GM12878 (cell line): ENCODE results near the gene ZBTB8OS. TPM values are rescaled to one million over a fixed set of nuclear protein-coding genes. Genes with fewer than 3 reads are reported as not detected.

Source experiments
- ATAC-seq: fragments of 200-7000 bp; cut with Tn5 transposase; 3 replicates; pipeline ENCODE4 v1.9.1; 2020; ENCODE audit warnings: mild to moderate bottlenecking, moderate library complexity
- BruUV-seq: library from RNA; stranded (reverse); fragments of 400-500 nt; replicated peaks from 2 replicates; lab custom pipeline; 2021; lab: Mats Ljungman, UMichigan
- CTCF ChIA-PET: fragments of 300-600 bp; sonication (Branson Sonifier 250); formaldehyde crosslinking; extraction: SDS; loops from one replicate; lab custom pipeline; 2021; ENCODE audit warnings: inconsistent platforms; lab: Yijun Ruan, JAX
- POLR2A ChIA-PET: fragments of 350-600 bp; formaldehyde crosslinking; extraction: SDS; loops from one replicate; lab custom pipeline; 2021; ENCODE audit warnings: inconsistent platforms; lab: Charles Lee
- RAD21 ChIA-PET: fragments of 300-600 bp; sonication (Branson Sonifier 250); formaldehyde crosslinking; loops from one replicate; lab custom pipeline; 2023; ENCODE audit warnings: antibody characterized with exemption; ENCODE audit not compliant: unreplicated experiment; lab: Charles Lee
- SMC1A ChIA-PET: fragments of 300-600 bp; sonication (Branson Sonifier 250); formaldehyde crosslinking; loops from one replicate; lab custom pipeline; 2023; ENCODE audit not compliant: unreplicated experiment, uncharacterized antibody; lab: Charles Lee
- DNase-seq: peaks from one replicate; pipeline ENCODE4 v3.0.0-alpha.2; 2011; ENCODE audit warnings: low read depth, low spot score
- FAIRE-seq: peaks from 3 replicates; lab custom pipeline; 2011; peaks lifted over from hg19 to GRCh38; lab: Jason Lieb, UNC
- H2AFZ ChIP-seq: 2 replicates; pipeline ENCODE4 v1.6.0; 2011; ENCODE audit warnings: low read depth, low read length, control low read depth; ENCODE audit not compliant: control insufficient read depth
- H3K27ac ChIP-seq: 2 replicates; pipeline ENCODE4 v1.5.1; 2011; ENCODE audit warnings: control low read depth; ENCODE audit not compliant: control insufficient read depth, insufficient read depth
- H3K27me3 ChIP-seq, 2 experiments: replicated peaks in 1 of 2; 2 replicates each; pipeline versions ENCODE4 v1.6.0 to v1.6.1; 2011; ENCODE audit warnings: low read length in 1 of 2; ENCODE audit not compliant: control insufficient read depth in 2 of 2, insufficient read depth in 2 of 2
- H3K36me3 ChIP-seq, 2 experiments: 2 replicates each; pipeline ENCODE4 v1.5.1; 2011; ENCODE audit warnings: low read length in 1 of 2; ENCODE audit not compliant: control insufficient read depth in 2 of 2, insufficient read depth in 2 of 2
- H3K4me1 ChIP-seq: 2 replicates; pipeline ENCODE4 v1.6.1; 2011; ENCODE audit warnings: mild to moderate bottlenecking, low read length, moderate library complexity, mixed read lengths; ENCODE audit not compliant: control insufficient read depth, insufficient read depth
- H3K4me2 ChIP-seq: 2 replicates; pipeline ENCODE4 v1.6.0; 2011; ENCODE audit warnings: control low read depth; ENCODE audit not compliant: control insufficient read depth, insufficient read depth
- H3K4me3 ChIP-seq: fragments of 200-600 bp; sonication (generic); 2 replicates; pipeline ENCODE4 v1.5.1; 2016
- H3K79me2 ChIP-seq: 2 replicates; pipeline ENCODE4 v1.6.0; 2011; ENCODE audit warnings: low read length; ENCODE audit not compliant: control insufficient read depth, insufficient read depth
- H3K9ac ChIP-seq: 2 replicates; pipeline ENCODE4 v1.8.0; 2011; ENCODE audit warnings: low read length, control low read depth, mixed read lengths; ENCODE audit not compliant: control insufficient read depth, insufficient read depth
- H3K9me3 ChIP-seq: replicated peaks from 3 replicates; pipeline ENCODE4 v1.5.1; 2011; ENCODE audit warnings: mild to moderate bottlenecking, low read length; ENCODE audit not compliant: control insufficient read depth, insufficient read depth
- H4K20me1 ChIP-seq: 2 replicates; pipeline ENCODE4 v1.6.0; 2011; ENCODE audit not compliant: control insufficient read depth, insufficient read depth
- CTCF ChIP-seq, 3 experiments: IDR thresholded peaks in 2 of 3; conservative IDR thresholded peaks in 1 of 3; 2 replicates each; pipeline ENCODE4 v1.5.1; 2011; ENCODE audit warnings: low read depth in 3 of 3, low read length in 3 of 3, mild to moderate bottlenecking in 3 of 3, control low read depth in 2 of 3, moderate library complexity in 2 of 3, inconsistent platforms in 1 of 3, mixed read lengths in 1 of 3; ENCODE audit not compliant: control insufficient read depth in 2 of 3, insufficient read depth in 1 of 3; ENCODE audit errors: extremely low read depth in 1 of 3
- E4F1 ChIP-seq: fragments of 450-650 bp; IDR thresholded peaks from 2 replicates; pipeline ENCODE4 v1.6.1; 2018; ENCODE audit warnings: borderline replicate concordance, mild to moderate bottlenecking; ENCODE audit not compliant: partially characterized antibody
- EED ChIP-seq: sonication (generic); IDR thresholded peaks from 2 replicates; pipeline ENCODE4 v1.6.1; 2016; ENCODE audit warnings: antibody characterized with exemption, low read depth
- EZH2 ChIP-seq: IDR thresholded peaks from 2 replicates; pipeline ENCODE4 v1.6.1; 2012; ENCODE audit warnings: low read depth, mild to moderate bottlenecking, control low read depth, inconsistent platforms, low read length, borderline replicate concordance; ENCODE audit not compliant: control insufficient read depth
- RELA ChIP-seq: fragments of 450-650 bp; IDR thresholded peaks from 2 replicates; pipeline ENCODE4 v1.8.0; 2014; ENCODE audit warnings: borderline replicate concordance; ENCODE audit not compliant: partially characterized antibody
- SMAD5 ChIP-seq: IDR thresholded peaks from 2 replicates; pipeline ENCODE4 v1.6.1; 2016; ENCODE audit warnings: antibody characterized with exemption, low read depth
- ZBTB11 ChIP-seq: fragments of 450-650 bp; formaldehyde crosslinking; IDR thresholded peaks from 2 replicates; pipeline ENCODE4 v1.5.0; 2022; ENCODE audit warnings: mild to moderate bottlenecking, missing genetic modification characterization
- ZSCAN29 ChIP-seq: fragments of 450-650 bp; IDR thresholded peaks from 2 replicates; pipeline ENCODE4 v1.6.1; 2017; ENCODE audit warnings: mild to moderate bottlenecking, moderate library complexity
- WGBS: methylation state at CpG from one replicate; pipeline ENCODE4 v1.1.6; 2016; ENCODE audit warnings: low lambda C conversion rate; ENCODE audit not compliant: insufficient replicate concordance, insufficient coverage; ENCODE audit errors: missing lambda C conversion rate; 5-methylcytosine and 5-hydroxymethylcytosine counted together
- in situ Hi-C: fragments of 300-500 bp; cut with MboI; formaldehyde crosslinking; loops from 9 replicates; pipeline ENCODE4 v1.14.3; 2018; ENCODE audit warnings: mixed read lengths
- intact Hi-C: fragments of 100-400 bp; cut with micrococcal nuclease; formaldehyde crosslinking; loops from one replicate; pipeline ENCODE4 v1.14.2; 2022; ENCODE audit not compliant: unreplicated experiment
- polyA plus RNA-seq, 11 experiments: library from polyadenylated mRNA; depleted of rRNA in 4 of 11; unstranded in 6 of 11; stranded (reverse) in 5 of 11; fragments of >200 nt; fragmentation: Nextera tagmentation in 4 of 11; fragmentation: Illumina TruSeq in 1 of 11; extraction: Ambion mirVana in 4 of 11; extraction: Trizol in 1 of 11; gene quantifications; 1 replicate in 1 of 11; 2 replicates in 10 of 11; pipeline versions ENCODE4 v1.2.1 to v1.2.3, GENCODE V29; 2011 to 2016; ENCODE audit warnings: inconsistent platforms in 2 of 11, missing spikeins in 2 of 11, low read depth in 1 of 11
- total RNA-seq, 4 experiments: library from RNA; depleted of rRNA in 3 of 4; stranded (reverse); fragments of >200 nt in 3 of 4; fragmentation: Illumina TruSeq in 1 of 4; extraction: Trizol in 1 of 4; gene quantifications; 2 replicates each; pipeline versions ENCODE4 v1.2.1 to v1.2.3, GENCODE V29; 2013 to 2021

ZBTB8OS gene
- total and polyA plus RNA-seq, 10 of the 15 experiments (the other 5 are each of a cell fraction or from before 2014, with no cell fraction given), result 77.8 to 350 (median 139) TPM

GRCh38 chr1:32695098-32695904 is 45.0 kb upstream of the ZBTB8OS start:
- Histone ChIP-seq H3K4me3 (no peak overlapping the region), H3K79me2 (no peaks in the 10 kb centered on the region), H4K20me1 (no peaks in the 10 kb centered on the region), H3K27me3 (no peaks in the 10 kb centered on the region), H3K9ac (no peak overlapping the region), H2AFZ (no peak overlapping the region)
- RAD21 ChIA-PET, result no interaction called here
- in situ Hi-C loops, result no loop called here
- TF ChIP-seq SMAD5 (no peak), E4F1 (no peak), EED (no peak), EZH2 (no peak), CTCF (IDR thresholded peaks at IDR 0.05 in 2 of 3, conservative IDR thresholded peaks at IDR 0.05 in 1 of 3; ENCODE audit: control insufficient read depth in 2 of 3, extremely low read depth in 1 of 3, insufficient read depth in 1 of 3, low read depth in 3 of 3, low read length in 3 of 3) (no peak), RELA (no peak), ZSCAN29 (no peak), ZBTB11 (CRISPR knock-in tag) (no peak)
- TF ChIP-seq, all 136 proteins: peak for 0
- Histone ChIP-seq H3K4me2 (no peak overlapping the region), H3K27ac (no peak overlapping the region), H3K9me3 (no peaks in the 10 kb centered on the region), H3K36me3 (no peaks in the 10 kb centered on the region), H3K4me1 (no peaks in the 10 kb centered on the region)
- CTCF ChIA-PET, result interaction anchor here (0.8 kb wide), 1 partner anchor 17 kb away, joined by 3 read pairs; no protein-coding TSS in a partner anchor
- BruUV-seq, result no TSS peak
- SMC1A ChIA-PET, result interaction anchor here (1.1 kb wide), 1 partner anchor 11 kb away, joined by 3 read pairs; no protein-coding TSS in a partner anchor
- FAIRE-seq (no peak), DNase-seq (no peak), ATAC-seq (no peak)
- intact Hi-C loops, result no loop called here
- POLR2A ChIA-PET, result no interaction called here
- 45% methylated on average over 17 of the region's 17 CpGs for WGBS
